Effector CD8-positive, alpha-beta T cell (primary cell): ENCODE data around the gene DEDD2.

Experiments
- DNase-seq: peaks from one replicate; lab custom pipeline; 2025; lab: John Stamatoyannopoulos, UW

The DEDD2 gene

DNA sequence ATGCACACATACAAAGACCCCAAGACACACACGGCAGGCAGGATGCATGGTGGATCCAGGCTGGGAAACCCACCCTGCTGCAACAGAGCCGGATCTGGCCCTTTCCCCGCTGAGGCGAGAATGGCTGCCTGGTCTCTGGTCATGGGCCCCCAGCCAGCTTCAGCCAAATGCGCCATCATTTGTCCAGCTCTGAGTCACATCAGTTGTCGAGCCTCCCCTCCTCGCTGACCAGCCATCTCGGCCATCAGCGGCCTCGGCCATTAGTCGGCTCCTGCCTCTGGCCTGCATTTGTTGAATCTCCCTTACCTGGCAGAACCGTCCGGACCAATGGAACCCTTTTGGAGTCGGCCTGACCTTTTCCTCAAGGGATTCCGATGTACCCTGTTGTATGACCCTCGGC is 46.8 kb downstream of the DEDD2 start:
- no peak for DNase-seq

GRCh38 chr19:42169486-42170413 is 47.7 kb downstream of the DEDD2 start:
- DNase-seq: no peak

DNA sequence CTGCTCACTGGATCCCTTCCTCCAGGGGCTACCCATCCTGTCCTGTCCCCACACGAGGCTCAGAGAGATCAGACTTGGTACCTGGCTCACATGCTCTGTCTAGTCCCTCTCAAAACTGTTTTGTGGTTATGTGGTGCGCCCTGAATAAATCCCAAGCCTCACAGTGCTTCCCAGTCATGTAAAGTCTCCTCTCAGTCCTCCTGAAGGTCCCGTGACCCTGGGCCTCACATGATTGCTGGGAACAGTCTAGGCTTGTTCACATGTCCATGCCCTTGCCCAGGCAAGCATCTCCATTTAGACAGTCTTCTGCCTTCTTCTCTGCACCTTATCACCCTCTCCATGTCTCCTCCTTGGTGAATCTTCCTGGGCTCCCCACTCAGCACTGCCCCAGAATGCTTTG is 49.3 kb downstream of the DEDD2 start:
- no peak for DNase-seq

DNA sequence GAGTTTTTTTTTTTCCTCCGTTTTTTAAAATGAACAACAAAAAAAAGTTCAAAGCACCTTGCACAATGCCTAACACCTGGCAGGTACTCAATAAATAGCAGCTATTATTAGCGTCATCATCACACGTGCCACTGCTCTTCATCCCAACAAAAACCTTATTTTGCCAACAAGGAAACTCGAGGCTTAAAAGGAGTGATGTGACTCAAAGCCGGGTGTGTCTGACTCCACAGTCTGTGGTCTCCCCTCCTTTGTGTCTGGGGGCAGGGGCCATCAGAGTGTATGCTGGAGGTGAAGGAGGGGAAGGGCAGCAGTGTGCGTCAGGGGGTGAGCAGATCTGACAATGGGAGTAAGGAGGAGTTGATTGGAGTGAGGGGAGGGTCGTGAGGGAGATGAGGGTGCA is 51.2 kb downstream of the DEDD2 start:
- no peak for DNase-seq

- DNase-seq: no peak
Observed at GRCh38 chr19:42165146-42165545, 52.3 kb downstream of the DEDD2 start.

- DNase-seq: no peak
Observed at GRCh38 chr19:42161616-42162263, 55.7 kb downstream of the DEDD2 start.

DNA sequence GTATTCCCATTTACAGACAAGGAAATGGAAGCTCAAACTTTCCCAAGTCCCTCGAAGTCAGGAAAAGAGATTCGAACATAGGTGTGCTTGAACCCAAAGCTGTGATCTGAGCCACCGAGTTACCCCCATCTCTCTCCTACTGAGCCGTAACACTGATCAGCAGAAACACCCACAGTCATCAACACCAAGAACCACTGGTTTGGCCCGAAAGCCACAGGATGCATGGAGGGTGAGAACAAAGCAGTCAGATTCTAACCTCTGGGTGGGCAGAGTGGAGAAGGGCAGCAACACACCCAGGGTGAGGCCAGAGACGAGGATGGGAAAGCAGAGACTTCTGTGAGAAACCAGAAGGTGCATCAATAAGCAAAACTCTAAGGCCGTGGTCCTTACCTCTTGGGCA is 57.5 kb downstream of the DEDD2 start:
- no peak for DNase-seq

- DNase-seq: no peak
Observed at GRCh38 chr19:42158926-42159325, 58.6 kb downstream of the DEDD2 start.

DNA sequence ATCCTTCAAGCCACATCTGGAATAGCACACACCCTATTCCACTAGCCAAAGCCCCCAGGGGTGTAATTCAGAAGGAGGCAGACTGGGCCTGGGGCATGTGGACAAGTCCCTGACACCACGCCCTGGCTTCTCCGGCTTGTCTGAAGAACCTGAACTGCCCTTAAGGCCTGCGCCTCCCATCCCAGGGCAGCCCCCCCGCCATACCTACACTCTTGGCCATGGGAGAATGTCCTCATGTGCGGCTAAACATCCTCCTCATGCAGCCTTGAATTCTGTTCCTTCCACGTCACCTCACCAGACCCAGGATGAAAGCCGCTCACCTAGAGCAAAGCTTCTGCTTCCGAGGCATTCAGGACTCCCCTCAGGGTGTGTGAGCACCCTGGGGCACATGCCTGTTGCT is 60.9 kb downstream of the DEDD2 start:
- DNase-seq: no peak

GRCh38 chr19:42155796-42156195 is 61.7 kb downstream of the DEDD2 start:
- DNase-seq: no peak

DNA sequence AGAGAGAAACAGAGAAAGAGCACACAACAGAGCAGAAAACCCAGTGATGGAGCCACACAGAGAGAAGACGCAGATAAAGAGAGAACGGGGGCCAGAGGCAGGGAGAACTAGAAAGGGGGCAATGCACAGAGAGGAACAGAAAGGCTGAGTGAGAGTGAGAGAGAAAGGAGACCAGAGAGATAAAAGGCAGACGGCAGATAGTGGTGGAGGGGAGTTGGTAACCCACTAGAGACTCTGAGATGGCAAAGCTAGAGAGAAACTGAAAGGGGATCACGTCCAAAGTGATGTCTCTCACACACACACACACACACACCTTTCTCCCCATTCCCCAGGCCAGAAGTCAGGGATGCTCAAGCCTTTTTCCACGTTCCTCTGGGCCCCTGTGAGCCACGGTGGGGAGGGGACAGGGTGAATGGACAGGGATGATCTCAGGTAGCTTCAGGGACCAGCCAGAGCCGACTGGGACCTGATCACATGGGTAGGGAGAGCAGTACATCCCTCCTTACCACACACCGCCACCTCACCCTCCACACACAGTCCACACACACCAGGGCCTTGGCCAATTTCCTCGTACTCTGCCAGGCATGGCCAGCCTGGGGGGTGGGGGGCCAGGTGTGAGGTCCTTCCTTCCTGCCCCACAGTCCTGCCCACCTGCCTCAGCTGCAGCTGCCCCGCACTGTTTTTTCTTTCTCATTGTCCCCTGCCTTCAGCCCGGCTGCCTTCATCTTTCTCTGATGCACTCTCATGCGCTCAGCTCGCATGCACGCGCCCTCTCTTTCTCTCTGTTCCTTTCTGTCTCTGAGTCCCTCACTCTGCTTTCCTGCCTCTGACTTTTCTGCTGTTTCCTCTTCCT is 62.8 kb downstream of the DEDD2 start:
- no peak for DNase-seq

DNA sequence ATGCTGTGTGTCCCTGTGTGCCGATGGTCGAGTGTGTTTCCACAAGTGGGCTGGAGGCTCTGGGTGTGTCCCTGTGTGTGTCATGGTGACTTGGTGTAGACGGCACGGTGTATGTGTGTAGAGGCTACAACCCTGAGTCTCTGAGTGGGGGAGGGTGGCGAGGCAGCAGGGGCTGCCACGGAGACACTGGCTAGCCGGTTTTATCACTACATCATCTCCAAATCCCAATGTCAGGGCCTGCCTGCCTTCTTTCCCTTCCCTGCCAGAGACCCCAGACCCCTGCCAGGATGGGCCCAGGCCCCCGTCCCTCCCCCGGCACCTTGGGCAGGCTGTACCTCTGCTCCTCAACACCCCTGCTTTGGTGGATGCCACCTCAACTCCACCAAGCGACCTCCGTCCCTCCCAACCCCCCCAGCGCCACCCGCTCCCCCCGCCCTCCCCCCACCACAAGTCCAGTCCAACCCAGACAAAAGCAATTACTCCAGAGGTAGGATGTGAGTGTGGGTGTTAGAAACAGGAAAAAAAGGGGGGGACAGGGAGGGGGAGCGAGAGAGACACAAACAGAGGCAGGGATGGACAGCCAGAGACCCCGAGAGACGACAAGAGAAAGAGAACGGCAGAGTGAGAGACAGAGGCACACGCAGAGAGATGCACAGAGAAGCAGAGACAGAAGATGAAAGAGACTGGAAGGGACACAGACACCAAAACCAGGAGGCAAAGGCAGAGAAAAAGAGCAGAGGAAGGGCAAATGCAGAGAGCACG is 63.6 kb downstream of the DEDD2 start:
- DNase-seq: no peak

- no peak for DNase-seq
Observed at GRCh38 chr19:42152910-42153671, 64.4 kb downstream of the DEDD2 start.

DNA sequence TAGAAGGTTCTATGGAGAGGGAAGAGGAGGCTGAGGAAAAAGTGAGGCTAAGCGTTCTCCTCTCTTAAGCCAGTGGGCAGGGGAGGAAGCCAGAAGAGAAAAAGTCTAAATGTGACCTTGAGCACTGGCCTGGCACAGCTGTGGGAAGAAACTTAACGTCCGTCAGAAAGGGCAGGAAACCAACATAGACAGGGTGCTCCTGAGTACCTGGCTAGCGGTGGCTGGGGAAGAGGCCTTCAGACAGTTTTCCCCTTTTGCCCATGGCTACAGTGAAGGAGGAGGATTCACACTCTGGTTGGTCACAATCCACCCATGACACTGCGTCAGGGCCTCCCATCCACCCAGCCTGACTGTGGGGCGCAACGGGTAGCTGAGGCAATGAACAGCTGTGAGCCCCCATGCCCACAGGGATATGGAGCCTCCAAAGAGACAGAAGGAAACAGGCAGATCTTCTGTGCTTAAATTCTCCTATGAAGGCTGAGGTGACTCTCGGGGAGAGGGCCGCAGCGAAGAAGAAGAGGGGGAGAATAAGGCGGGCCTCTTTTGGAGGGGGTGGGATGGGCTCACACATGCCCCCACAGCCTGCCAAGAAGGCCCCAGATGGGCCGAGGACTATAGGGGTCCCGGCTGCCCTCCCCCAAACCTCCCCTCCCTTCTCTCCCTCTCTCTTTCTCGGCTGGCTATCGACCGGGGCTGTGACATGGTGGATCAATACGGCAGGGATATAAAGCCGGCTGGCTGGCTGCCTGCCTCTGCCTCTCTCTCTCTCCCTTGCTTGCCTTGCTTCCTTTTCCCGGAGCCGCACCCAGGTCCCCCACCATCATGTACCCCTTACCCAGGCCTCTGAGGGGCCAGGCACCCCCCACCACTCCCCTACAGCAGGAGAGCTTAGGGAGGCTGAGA is 65.4 kb downstream of the DEDD2 start:
- DNase-seq: no peak

- DNase-seq: no peak
Observed at GRCh38 chr19:42150911-42151361, 66.5 kb downstream of the DEDD2 start.

GRCh38 chr19:42150364-42150763 is 67.1 kb downstream of the DEDD2 start:
- no peak for DNase-seq

DNA sequence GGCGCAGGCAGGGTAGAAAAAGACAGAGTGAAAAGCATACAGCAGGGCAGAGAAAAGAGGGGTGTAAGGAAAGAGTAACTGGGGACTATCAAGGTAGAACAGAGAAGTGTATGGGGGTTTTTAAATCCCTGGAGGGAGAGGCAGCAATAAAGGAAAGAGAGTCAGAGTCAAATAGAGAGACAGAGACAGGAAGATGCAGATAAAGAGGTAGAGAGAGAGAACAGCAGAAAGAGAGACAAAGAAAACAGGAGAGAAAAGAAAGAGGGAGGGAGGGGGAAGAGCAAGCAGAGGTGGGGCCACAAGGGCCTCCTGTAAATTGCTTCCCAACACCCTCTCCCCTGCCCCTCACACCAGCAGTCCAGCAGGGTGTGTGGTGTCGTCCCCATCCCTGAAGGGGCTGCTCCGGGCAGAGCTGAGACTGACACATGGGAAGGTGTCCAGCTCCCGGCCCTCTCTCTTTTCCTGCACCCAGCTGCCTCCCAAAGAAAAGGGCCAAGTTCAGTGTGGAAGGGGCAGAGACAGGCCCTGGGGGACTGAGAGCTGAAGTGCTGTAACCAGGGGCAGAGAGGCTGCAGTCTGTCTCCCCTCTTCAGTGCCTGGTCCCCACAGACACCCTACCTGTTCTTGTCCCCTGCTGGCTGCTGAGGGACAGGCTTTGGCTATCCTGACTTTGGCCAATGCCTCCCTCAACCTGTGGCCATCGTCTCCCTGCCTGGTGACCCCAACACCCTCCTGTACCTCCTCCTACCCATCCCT is 67.9 kb downstream of the DEDD2 start:
- DNase-seq: no peak
